Femur (tissue), 1 donor: ENCODE data around the gene OAS1.

Experiments used
- DNase-seq: peaks from one replicate; pipeline ENCODE4 v3.0.0-alpha.2; 2017

Gene OAS1

DNA sequence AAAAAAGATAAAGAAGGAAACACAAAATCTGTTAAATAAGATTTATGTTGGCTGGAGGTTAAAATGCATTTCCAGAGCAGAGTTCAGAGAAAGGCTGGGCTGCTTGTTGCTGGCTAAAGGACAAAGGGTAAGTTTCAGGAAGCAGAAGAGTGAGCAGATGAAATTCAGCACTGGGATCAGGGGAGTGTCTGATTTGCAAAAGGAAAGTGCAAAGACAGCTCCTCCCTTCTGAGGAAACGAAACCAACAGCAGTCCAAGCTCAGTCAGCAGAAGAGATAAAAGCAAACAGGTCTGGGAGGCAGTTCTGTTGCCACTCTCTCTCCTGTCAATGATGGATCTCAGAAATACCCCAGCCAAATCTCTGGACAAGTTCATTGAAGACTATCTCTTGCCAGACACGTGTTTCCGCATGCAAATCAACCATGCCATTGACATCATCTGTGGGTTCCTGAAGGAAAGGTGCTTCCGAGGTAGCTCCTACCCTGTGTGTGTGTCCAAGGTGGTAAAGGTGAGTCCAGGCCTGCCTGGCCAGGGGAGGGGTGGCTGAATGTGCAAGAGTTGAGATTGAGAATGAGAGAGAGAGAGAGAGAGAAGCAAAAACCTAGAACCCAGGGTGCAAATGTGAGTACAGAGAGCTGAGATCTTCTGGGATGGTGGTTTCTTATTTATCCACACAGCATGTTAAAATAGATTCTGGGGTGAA, at the start of gene OAS1:
Gene OAS1, plus strand, starts transcription at position 251 of the 703 bp plus-strand sequence. Its CDS starts 78 bp downstream, at position 329.
- DNase-seq: peak; percentile 39

DNA sequence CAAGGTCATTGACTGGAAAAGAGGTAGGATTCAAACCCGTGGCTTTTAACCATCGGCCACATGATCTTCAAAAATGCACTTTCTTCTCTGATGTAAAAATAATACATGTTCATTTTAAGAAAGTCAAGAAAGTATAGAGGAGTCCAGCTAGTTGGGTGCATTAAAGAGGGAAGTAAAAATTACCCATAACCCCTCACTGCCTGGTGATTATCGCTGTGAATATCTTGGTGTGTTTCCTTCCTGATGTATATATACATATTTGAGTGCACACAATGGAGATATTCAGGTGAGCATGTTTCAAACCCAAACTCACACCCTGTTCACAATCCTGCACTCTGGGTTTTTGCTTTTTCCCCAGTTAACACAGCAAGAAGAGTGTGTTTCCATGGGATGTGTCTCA, 47.5 kb upstream of the OAS1 start:
- DNase-seq: no peak

DNA sequence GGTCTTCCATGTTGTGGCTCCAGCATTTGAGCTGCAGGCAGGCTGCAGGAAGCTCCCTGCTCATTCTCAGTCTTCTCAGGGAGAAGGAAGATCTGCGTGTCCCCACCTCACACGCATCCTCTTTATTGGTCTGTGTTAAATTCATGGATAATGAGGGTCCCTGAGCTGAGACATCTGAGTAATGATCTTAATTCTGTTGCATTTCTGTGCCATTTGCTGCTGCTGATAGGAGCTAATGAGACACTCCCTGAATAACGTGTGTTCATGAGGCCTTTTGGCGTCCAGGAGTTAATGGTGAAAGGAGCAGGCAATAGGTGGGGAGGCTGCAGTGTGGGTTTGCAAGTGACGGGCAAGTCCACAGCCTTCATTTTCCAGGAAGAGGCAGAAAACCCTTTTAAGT, 46.6 kb upstream of the OAS1 start:
- no peak for DNase-seq

DNA sequence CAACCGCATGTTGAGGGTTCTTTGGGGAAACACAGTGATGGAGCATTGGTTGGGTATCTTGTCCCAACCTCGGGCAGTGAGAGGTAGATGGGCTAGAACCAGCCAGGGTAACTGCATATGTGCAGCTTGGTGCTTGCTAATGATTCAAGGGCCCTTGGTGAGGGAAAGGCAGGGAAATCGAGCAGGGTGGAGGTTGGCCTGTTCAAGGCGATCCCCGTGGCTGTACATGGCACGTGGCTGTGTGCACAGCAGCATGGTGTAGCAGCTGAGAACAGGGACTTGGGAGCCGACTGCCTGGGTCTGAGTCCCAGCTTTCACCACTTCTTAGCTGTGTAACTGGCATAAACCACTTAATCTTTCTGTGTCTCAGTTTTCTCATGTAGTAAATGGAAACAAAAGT, 45.5 kb upstream of the OAS1 start:
- no peak for DNase-seq

DNA sequence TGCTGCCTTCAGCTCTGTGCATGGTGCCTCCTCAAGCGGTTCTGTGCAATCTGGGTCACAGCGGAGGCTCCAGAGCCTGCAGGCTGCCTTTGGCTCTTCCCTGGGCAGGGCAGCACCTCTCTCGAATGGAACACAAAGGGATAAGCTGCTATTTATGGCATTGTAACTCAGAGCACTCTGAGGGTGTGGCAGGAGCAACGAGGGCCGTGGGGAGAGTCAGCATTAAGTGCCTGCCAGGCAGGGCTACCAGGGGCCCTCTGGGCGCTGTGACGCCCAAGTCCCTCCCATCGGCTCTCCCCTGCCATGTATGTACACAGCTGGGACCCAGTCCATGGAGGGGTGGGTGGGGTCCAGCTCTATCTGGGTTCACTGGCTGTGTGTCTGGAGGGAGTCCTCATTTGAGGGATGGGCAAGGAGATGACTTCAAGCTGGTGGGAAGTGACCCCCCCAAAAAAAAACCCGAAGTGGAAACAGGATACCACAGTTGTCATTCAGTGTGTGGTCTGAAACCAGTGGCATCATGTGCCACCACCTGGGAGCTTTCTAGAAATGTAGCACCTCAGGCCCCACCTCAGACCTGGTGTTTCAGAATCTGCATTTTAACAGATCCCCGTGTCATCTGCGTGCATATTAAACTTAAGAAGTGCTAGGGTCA, 44.0 kb upstream of the OAS1 start:
- no peak for DNase-seq

DNA sequence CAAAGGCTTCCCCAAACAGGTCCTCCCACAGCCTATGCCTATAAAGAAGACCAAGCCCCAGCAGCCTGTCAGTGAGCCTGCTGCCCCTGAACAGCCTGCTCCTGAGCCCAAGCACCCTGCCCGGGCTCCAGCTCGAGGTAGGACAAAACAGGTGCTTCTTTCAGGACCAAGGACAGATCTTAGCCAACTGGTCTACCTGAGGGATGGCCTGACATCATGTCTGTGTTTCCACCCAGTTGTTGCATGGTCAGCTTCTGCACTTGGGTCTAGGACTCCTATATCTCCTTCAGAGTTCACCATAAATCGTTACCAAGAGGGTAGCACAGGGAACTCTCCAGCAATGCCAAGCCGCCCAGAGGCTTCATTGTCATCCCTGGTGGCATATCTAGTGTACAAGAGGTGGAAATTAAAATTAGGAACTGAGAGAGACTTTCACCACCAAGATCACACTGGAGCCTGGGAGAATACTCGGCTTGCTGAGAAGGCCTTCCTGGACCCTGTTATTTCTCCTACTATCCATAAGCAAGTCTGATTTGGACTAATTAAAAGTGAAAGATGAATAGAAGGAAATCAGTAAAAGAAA, 38.2 kb upstream of the OAS1 start:
- no peak for DNase-seq

DNA sequence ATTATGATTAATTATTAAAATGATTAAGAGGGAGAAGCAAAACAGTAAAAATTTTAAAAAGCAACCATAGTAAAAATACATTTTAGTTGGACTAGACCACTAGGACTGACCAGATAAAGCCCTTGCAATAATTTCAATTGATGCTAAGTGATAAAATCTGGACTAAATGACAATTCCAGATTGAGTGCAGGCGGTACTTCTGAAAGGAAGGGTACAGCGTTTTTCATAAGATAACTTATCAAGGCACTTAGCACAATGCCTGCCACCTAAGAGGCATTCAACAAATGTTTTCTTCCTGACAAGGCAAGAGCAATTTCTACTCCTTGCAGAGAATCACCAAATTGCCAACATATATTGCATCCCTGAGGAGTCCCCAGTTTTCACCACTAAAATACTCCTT, 37.7 kb upstream of the OAS1 start:
- no peak for DNase-seq

DNA sequence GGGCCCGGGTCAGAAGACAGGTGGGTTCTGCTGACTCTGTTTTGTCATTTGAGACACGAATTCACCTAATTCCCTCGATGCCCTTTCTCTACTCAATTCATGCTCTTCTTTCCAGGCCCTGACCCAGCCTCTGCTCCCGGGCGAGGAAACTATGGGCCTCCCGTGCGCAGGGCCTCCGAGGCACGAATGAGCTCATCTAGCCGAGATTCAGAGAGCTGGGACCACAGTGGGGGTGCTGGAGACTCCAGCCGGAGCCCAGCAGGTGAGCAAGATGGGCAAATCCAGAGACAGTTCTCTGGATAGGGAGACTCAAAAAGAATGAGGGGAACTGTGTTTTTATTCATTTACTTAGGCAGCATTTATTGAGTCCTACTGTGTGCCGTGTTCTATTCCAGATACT, 37.0 kb upstream of the OAS1 start:
- DNase-seq: no peak

DNA sequence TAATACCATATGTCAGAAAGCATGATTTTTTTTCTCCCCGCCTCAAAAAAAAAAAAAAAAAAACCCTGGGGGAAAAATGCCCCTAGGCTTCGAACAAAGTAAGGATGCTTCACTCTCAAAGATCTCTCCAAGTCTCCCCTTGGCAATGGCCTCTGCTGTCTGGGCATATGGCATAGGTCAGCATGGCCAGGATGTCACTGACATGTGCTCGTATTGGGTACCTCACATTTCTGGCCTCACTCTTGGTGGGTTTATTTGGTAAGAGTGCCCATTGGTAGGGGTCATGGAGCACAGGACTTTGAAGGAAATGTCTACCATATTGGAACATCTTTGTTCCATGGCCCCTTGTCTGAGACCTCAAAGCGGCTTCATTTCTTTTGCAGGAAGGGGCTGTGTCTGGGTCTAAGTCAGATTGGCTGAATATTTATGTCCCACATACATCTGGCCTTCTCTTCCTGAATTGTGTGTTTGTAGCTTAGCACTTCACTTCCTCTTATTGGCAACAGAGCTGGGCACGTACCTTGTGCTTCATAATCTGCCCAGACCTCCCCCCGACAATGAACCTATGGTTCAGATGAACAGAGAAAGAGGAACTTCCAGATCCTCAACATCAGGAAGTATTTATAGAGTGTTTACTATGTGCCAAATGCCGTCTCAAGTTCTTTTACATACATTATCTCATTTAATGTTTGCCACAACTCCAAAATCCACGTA, 36.3 kb upstream of the OAS1 start:
- no peak for DNase-seq

DNA sequence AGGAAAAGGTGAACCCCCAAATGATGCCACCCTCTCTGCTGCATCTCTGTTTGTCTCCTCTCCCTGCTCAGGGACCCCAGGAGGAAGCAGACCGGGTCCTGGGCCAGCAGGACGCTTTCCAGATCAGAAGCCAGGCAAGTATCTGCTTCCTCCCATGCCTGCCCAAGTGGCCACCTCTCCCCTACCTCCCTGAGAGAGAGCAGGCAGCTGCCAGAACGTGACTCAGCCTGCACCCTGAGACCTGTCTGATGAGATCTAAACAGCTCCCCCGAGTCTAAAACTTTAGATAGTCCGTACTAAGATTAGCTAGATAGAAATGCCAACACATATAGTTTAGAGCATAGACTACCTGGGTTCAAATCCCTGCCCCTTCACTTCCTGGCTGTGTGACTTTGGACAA, 31.2 kb upstream of the OAS1 start:
- DNase-seq: no peak

DNA sequence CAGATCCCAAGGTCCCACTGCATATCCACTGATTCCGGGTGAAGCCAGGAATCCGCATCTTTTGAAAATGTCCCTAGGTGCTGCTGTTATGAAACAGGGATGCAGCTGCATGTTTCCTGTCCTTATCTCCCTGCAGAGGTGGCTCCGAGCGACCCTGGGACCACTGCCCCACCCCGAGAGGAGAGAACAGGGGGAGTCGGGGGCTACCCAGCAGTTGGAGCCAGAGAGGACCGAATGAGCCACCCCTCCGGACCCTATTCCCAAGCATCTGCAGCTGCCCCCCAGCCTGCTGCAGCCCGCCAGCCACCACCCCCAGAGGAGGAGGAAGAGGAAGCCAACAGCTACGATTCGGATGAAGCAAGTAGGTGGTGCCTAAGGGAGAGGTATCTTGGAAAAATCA, 30.3 kb upstream of the OAS1 start:
- no peak for DNase-seq

DNA sequence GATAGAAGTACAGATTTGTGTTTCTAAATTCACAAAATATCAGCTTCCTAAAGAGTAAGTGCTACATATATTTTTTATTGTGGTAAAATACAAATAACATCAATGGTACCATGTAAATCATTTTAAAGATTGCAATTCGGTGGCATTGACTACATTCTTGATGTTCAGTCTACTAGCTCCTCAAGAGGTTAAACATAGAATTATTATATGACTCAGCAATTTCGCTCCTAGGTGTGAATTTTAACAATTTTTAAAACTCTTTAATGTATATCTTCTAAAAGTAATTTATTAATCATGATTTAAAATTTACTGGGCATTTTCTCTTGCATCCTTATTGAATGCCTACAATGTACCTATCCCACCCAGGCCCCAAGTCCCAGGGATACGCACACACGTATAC, 29.8 kb upstream of the OAS1 start:
- DNase-seq: no peak

DNA sequence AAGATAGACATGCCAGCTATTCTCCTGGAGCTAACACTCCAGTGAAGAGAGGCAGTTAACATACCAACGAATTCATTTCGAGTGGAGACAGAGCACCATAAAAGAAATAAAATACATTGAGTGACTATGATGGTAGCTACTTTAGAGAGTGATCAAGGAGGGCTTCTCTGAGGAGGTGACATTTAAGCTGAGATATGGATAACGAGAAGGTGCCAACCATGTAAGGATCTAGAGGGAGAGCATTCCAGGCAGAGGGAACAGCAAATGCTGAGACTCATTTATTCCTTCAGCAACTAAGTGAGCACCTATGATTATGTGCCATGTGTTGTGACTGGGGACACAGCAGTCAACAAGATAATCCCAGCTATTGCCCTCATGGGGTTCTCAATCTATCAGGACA, 28.3 kb upstream of the OAS1 start:
- no peak for DNase-seq

DNA sequence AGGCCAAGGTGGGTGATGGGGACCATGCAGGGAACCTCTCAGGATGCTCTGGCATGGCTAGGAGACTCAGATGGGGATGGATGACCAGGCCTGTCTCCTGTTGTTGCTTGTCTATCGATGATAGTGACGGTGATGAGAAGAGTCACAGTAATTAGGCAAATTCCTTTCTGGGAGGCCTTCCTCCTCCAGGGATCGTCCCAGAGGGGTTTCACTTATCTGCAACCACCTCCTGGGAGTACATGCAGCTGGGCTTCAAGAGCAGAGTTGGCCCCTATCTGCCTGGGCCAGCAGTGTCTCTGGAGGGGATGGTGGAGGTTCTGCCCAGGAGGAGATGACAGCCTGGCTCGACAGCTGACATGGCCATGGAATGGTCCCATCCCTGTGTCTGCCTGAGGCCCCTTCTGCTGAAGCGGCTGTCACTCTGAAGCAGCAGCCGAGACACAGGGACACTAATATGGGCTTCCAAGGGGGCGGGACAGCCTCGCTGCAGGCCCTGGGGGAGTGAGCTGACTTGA, 27.5 kb upstream of the OAS1 start:
- no peak for DNase-seq

DNA sequence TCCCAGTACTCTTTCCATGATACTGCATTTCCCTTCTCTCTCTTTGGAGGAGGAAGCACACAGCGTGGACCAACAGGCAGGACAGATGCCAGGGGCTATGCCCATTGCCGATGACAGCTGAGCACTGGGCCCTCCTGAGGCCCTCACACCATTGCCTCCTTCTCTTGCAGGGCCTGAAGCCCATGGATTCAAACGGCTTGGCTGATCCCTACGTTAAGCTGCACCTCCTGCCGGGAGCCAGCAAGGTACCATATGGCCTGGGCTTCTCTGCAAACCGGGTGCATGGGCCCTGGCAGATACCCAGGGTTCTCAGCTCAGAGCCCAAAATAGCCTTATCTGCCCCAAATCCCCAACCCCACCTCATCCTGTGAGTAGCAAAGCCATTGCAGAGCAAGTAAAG, 25.2 kb upstream of the OAS1 start:
- DNase-seq: no peak

DNA sequence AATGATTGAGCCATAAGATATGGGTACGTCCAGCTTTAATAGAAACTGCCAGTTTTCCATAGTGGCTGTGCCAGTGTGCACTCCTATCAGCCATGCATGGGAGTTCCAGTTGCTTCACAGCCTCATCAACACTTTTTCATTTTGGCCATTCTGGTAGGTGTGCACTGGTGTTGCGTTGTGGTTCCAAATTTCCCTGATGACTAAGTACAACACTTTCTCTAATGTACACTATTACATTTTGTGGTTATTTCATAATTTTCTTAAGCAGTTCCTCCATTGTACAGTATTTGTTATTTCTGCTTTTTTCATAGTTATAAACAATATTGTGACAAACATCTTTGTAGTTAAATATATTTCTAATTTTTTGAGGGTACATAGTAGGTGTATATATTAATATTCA, 21.5 kb upstream of the OAS1 start:
- DNase-seq: no peak

DNA sequence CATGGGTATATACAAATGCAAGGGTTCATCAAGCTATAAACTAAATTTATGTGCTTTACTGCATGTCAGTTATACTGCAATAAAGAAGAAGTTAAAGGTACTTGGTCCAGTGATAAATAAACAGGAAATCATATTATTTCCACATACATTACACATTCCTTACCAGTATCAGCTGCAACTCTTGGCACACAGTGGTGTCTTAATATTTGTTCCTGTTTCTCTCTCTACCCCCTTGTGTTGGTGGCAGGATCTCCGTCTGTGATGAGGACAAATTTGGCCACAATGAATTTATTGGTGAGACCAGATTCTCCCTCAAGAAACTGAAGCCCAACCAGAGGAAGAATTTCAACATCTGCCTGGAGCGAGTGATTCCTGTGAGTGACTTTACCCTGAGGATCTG, 19.2 kb upstream of the OAS1 start:
- DNase-seq: no peak

DNA sequence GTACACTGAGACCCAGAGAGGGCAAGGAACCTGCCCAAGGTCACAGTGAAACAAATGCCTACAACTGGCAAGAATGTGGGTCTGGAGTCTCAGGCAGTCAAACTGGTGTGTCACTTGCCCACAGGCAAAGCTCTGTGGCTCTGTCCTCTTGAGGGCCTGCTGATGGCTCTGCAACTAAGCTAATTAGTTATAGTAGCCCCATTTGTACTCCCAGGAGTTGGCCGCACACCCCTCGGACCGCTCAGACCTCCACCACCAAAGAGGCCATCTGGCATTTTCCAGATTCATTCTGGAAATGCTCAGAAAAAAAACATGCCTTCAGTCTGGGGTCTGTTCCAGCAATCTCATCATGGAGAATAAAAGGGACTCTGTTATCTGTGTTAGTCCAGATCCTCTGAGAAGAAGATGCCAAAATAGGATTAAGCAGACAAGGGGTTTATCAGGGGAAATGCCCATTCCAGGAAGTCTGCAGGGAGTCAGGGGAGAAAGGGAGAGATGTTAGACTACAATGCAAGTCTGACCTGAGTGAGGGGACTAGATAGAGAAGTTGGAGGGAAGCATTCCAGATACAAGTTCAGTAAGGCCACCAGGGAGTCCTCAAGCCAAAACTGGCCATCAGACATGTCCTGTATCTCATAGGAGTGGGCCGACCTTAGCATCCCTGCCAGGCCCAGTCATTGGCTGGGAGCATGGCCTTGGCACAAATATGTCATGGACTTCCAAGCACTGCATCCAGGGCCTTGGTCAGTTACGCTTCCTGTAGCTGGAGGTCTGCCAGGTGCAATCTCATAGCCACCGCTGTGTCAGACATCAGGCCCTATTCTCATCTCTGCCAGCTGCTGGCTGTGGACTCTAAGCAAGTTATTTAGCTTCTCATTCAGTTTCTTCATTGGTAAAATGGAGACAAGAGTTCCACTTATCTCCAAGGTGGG, 15.4 kb upstream of the OAS1 start:
- no peak for DNase-seq

DNA sequence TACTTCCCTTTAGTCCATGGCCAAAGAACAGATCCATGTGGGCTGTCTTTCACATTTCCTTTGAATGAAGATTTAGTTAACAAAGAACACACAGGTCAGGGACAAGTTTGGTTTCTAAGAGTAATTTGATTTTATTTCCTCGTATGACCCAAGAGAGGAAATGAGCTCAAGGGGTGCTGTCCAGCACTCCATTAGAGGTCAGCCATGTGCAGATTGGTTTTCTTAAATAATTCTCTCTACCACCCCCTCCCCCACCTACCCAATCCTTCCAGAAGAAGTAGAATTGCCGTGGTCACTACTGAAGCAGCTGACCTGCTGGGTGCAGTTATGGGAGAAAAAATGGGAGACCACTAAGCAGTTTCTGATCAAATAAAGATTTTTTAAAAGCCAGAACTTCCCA, 13.9 kb upstream of the OAS1 start:
- DNase-seq: no peak

DNA sequence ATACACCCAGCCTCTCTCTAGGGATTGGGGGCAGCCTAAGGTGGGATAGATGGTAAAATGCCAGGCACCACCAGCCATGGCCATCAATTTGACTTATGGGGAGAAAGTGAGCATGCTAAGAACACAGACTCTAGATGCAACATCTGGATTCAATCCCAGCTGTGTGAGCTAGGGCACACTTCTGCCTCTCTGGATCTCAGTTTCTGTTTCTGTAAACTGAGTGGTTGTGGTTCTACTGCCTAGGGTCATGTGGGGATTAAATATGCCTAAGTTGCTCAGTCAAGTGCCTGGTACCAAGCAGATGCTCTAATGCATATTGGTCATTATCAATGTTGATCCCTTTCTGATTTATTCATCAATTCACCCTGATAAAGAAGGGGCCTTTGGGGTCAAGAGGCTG, 12.6 kb upstream of the OAS1 start:
- no peak for DNase-seq

DNA sequence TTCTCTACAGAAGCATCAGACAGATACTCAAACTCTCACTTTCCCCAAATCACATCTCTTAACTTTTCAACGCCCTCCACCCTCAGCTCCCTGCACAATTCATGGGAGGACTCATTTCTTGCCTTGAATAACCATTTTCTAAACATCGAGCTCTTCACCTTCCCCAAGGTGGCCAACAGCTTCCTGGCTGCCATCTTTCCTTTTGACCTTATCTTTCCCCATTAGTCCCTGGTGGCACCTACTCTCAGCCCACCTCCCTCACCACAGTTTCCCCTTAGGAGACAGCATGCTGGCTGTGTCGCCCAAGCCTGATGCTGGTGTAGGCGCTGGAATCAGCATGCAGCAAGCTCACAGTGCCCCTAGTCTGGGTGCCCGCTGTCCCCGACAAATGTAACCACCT, 8.4 kb upstream of the OAS1 start:
- DNase-seq: no peak

DNA sequence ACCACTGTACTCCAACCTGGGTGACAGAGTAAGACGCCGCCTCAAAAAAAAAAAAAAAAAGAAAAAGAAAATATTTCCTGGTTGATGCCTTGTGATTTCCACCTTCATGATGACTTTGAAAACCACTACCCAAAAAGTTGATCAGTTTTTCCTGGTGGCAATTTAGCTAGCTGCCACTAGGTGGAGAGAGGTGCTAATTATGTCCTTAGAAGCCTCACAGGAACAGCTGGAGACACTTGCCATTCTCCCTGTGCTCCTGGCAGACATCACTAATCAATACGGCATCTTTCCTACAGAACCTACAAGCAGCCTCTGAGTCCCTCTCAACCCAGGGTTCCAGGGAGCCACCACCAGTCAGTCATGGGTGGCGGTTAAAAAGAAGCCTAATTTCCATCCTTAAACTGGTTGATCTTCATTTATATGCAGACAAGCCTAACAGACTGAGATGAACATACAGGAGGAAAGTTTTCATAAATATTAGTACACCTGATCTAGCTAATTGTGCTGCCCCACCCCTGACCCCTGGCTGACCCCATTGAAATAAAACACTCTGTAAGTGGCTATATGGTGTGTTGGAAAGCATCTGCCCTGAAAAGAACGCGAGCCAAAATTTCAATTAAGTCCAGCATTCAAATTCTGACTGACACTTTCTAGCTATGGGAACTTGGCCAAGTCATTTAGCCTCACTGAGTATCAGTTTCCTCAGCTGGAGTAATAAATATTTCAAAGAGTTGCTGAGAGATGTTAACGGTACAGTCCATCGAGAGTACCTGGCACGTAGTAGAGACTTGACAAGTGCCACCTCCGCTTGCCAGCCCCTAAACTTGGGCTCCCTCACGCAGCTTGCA, 6.2 kb upstream of the OAS1 start:
- DNase-seq: no peak
